ENCODE data around the gene PPP1R1C.

GRCh38 chr2:182113334-182113733, 127.7 kb downstream of the PPP1R1C start:
- TF ChIP-seq CTCF (IDR thresholded peaks at IDR 0.05) (no peak), POLR2AphosphoS5 (IDR thresholded peaks at IDR 0.05) (no peak)

All from prostate gland (tissue), 2 donors.